Body of pancreas (tissue), 4 donors: Measurements from ENCODE around the gene CMSS1. TPM values are rescaled to one million over a fixed set of nuclear protein-coding genes. Genes with fewer than 3 reads are reported as not detected.

Experiments
- ATAC-seq: fragments of 150-250 bp; one replicate; pipeline ENCODE4 v1.9.1; 2016
- DNase-seq, 4 donors: peaks; one replicate each; pipeline ENCODE4 v3.0.0-alpha.2; 2019
- H3K27ac ChIP-seq, 4 donors: fragments of 200-600 bp; sonication (generic); 1 replicate in 3 of 4; 2 replicates in 1 of 4; pipeline versions ENCODE4 v1.5.1 to v1.6.1; 2016 to 2019; ENCODE audit warnings: mild to moderate bottlenecking in 1 of 4, mixed read lengths in 1 of 4, moderate library complexity in 1 of 4
- H3K27me3 ChIP-seq, 2 donors: fragments of 200-600 bp; sonication (generic); one replicate each; pipeline ENCODE4 v1.6.0; 2016; ENCODE audit warnings: mild to moderate bottlenecking in 1 of 2
- H3K36me3 ChIP-seq, 2 donors: fragments of 200-600 bp; sonication (generic); replicated peaks in 1 of 2; 2 replicates each; pipeline ENCODE4 v1.5.1; 2016; ENCODE audit warnings: low read depth in 2 of 2; ENCODE audit not compliant: insufficient read depth in 1 of 2
- H3K4me1 ChIP-seq: fragments of 200-600 bp; sonication (generic); one replicate; pipeline ENCODE4 v1.6.0; 2016
- H3K4me3 ChIP-seq, 2 donors: fragments of 200-600 bp; sonication (generic); 1 replicate in 1 of 2; 2 replicates in 1 of 2; pipeline ENCODE4 v1.5.1; 2016 to 2019
- H3K9me3 ChIP-seq, 3 donors: fragments of 200-600 bp; sonication (generic); 1 replicate in 2 of 3; 2 replicates in 1 of 3; pipeline ENCODE4 v1.5.1; 2016
- POLR2A ChIP-seq, 3 donors: fragments of 450-650 bp; IDR thresholded peaks; one replicate each; pipeline ENCODE4 v1.6.1; 2016; ENCODE audit warnings: antibody characterized with exemption in 3 of 3, mild to moderate bottlenecking in 2 of 3
- WGBS, 2 donors: methylation state at CpG; one replicate each; pipeline ENCODE4 v1.1.5; 2017; 5-methylcytosine and 5-hydroxymethylcytosine counted together
- intact Hi-C: fragments of 100-400 bp; cut with DNase I; formaldehyde crosslinking; loops from one replicate; pipeline ENCODE4 v1.15.1; 2023
- total RNA-seq, 2 donors: library from RNA; depleted of rRNA; stranded (reverse); fragments of >200 nt; gene quantifications; one replicate each; pipeline ENCODE4 v1.1.0, GENCODE V29; 2016
- TF ChIP-seq, protein P1 (sequence below), 7 experiments: fragments of 450-650 bp in 4 of 7; fragments of 200-600 bp in 3 of 7; sonication (generic) in 3 of 7; IDR thresholded peaks; one replicate each; pipeline ENCODE4 v1.5.1; 2016 to 2019; ENCODE audit warnings: antibody characterized with exemption in 7 of 7

Gene CMSS1
- total RNA-seq, 2 donors from 2014 or later = 3.9 to 21.4 TPM

DNA sequence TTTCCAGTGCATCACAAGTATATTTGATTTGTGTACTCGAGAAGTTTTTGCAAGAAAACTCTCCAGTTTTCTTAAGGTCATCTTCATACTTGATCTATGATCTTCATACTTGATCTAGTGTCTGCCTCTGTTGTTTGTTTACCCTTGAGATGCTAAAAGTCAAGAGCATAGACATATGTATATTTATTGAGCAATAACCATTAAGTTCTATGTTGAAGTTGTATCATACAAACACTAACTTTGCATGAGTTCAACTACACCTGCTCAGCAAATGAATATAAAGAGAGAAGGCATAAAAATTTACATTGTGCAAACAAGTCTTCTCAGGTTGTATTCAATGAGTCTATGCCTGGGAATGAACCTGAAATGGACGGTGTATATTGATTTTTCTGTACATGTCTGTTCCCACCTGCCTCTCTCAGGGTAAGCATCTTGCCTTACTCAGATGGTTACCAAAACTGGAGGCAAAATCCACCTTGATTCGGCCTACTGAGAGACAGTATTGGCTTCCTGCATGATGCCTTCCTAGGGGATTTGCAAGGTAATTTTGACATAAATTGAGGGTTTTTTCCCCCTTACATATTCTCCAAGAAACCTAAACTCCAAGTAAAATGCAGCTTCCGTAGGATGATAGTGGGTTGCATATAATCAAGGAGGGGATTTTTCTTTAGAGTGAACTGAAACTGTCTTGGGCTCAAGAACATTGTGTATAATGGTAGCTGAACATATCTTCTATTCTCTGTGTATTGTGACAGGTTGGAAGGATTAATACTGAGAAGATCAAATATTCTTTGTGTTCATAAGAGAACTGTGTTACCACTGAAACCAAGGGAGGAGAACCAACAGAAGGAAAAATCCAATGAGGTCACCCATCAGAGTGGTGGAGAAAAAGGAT lies 186.2 kb downstream of the CMSS1 start:
- no peak overlapping the region for H3K4me3 ChIP-seq
- no peaks in the 10 kb centered on the region for H3K36me3 ChIP-seq
- H3K27me3 ChIP-seq = no peaks in the 10 kb centered on the region
- TF ChIP-seq, protein P1, sequence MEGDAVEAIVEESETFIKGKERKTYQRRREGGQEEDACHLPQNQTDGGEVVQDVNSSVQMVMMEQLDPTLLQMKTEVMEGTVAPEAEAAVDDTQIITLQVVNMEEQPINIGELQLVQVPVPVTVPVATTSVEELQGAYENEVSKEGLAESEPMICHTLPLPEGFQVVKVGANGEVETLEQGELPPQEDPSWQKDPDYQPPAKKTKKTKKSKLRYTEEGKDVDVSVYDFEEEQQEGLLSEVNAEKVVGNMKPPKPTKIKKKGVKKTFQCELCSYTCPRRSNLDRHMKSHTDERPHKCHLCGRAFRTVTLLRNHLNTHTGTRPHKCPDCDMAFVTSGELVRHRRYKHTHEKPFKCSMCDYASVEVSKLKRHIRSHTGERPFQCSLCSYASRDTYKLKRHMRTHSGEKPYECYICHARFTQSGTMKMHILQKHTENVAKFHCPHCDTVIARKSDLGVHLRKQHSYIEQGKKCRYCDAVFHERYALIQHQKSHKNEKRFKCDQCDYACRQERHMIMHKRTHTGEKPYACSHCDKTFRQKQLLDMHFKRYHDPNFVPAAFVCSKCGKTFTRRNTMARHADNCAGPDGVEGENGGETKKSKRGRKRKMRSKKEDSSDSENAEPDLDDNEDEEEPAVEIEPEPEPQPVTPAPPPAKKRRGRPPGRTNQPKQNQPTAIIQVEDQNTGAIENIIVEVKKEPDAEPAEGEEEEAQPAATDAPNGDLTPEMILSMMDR (IDR thresholded peaks at IDR 0.05) = no peak
- no peak for TF ChIP-seq POLR2A (IDR thresholded peaks at IDR 0.05)
- no peak for DNase-seq
- WGBS, 2 donors = 85 to 88% methylated on average over 4 of the region's 4 CpGs
- intact Hi-C loops = no loop called here
- H3K9me3 ChIP-seq = no peaks in the 10 kb centered on the region
- peak overlapping the region in 3 of 4 donors; percentile 57 to 64 (median 59) for H3K27ac ChIP-seq
- peaks cover 51% of the 10 kb centered on the region for H3K4me1 ChIP-seq
- no peak for ATAC-seq

DNA sequence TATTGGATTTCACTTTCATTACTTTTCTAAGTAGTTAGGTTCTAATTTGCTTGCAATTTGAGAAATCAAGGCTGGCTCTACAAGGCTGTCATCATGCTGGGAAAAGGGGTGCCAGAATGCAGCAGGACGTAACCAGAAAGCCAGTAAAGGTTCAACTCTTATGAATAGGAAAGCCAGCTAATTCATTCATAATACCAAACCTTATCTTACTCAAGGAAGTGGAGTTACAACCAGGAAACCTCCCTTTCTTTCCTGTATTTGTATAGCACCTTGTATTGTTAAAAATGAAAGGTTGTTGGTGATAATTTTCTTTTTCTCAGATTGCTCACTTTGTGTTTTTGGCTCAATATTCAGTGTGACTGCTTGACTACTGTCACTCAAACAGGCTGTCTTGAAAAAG lies 187.3 kb downstream of the CMSS1 start:
- no peak for TF ChIP-seq POLR2A (IDR thresholded peaks at IDR 0.05)
- TF ChIP-seq, protein P1 (IDR thresholded peaks at IDR 0.05) = no peak
- H3K4me3 ChIP-seq = no peak overlapping the region
- H3K27me3 ChIP-seq = no peaks in the 10 kb centered on the region
- H3K4me1 ChIP-seq = peaks cover 51% of the 10 kb centered on the region
- H3K36me3 ChIP-seq = no peaks in the 10 kb centered on the region
- peak overlapping the region in 2 of 4 donors; percentile 46 to 64 for H3K27ac ChIP-seq
- ATAC-seq (no peak), DNase-seq (no peak)
- 50 to 76% methylated on average over 1 of the region's 1 CpG for WGBS, 2 donors
- H3K9me3 ChIP-seq = no peaks in the 10 kb centered on the region
- intact Hi-C loops = no loop called here

DNA sequence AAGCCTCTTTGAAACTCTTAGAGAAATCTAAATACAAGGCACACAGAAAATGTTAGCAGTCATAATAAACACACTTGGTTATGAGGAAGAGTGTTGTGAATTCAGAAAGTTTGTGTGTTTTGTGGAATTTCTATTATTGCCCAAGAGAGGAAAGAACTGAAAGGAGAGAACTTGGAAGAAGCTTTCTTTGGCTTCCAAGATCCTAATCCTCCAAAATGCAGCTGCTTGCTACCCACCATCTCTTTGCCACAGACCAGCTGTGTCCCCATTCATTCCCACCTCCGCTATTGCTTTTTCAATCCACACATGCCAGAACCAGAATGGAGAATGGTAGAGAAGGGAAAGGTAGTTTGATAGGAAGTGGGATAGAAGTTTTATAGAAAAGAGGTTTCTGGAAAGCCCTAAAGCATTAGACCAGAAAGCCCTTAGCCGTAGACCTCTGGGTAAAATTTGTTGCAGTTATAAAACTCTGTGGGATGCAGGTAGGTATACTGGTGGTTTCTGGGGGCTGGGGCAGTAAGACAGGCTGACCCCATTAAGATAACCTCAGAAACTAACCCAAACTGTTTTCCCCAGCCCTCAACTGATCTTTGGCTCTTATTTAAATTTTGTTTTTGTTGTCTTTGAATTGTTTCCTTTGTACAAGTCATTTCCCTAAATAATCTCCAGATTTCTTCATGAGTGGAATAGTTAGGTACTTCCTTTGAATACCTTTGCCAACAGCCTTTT lies 188.2 kb downstream of the CMSS1 start:
- ATAC-seq = no peak
- Histone ChIP-seq H3K9me3 (no peaks in the 10 kb centered on the region), H3K27me3 (no peaks in the 10 kb centered on the region), H3K4me1 (peaks cover 51% of the 10 kb centered on the region), H3K27ac (peak overlapping the region in 3 of 4 donors; percentile 30 to 64 (median 38)), H3K4me3 (no peak overlapping the region), H3K36me3 (no peaks in the 10 kb centered on the region)
- DNase-seq = no peak
- 71 to 98% methylated on average over 2 of the region's 2 CpGs for WGBS, 2 donors
- TF ChIP-seq, protein P1 (IDR thresholded peaks at IDR 0.05) = no peak
- TF ChIP-seq POLR2A (IDR thresholded peaks at IDR 0.05) = no peak
- intact Hi-C loops = no loop called here

DNA sequence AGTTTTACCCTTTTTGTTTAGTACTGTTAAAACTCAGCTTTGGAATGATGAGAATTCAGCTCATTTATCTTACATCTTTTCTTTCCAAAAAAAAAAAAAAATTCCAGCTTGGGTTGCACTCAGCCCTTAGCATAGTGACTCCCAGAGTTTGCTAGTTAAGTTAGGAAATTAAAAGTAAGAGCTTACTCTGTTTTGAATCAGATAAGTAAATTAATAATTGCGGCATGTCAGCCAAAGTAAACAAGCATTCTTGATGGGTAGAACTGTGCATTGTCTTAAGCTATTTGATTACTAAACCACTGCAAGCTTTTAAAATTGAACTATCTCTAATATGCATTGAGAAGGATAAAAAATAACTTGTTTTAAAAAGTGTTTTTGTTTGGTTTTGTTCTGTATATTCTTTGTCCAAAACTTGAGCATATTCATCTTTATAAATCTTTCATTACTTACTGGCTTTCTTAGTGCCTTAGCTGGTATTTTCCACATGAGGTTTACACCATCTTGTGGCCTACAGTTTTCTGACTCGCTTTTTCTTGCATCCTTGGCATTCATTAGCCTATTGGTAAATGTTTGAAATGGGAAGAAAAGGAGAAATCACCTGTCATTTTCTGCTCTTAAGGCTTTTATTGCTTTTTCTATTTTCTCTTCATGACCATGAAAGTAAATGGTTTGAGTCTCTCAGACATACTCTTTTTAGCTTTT lies 189.1 kb downstream of the CMSS1 start:
- intact Hi-C loops = no loop called here
- H3K27me3 ChIP-seq = no peaks in the 10 kb centered on the region
- 36 to 48% methylated on average over 2 of the region's 2 CpGs for WGBS, 2 donors
- H3K36me3 ChIP-seq = no peaks in the 10 kb centered on the region
- DNase-seq = no peak
- H3K4me1 ChIP-seq = peaks cover 43% of the 10 kb centered on the region
- no peak overlapping the region for H3K4me3 ChIP-seq
- TF ChIP-seq, protein P1 (IDR thresholded peaks at IDR 0.05) = peak in 1 of 7 experiments; percentile 12
- no peak for TF ChIP-seq POLR2A (IDR thresholded peaks at IDR 0.05)
- no peaks in the 10 kb centered on the region for H3K9me3 ChIP-seq
- H3K27ac ChIP-seq = peak overlapping the region in 2 of 4 donors; percentile 38 to 64
- no peak for ATAC-seq
